ENCODE measurements around the gene GNG7.

GNG7 gene

DNA sequence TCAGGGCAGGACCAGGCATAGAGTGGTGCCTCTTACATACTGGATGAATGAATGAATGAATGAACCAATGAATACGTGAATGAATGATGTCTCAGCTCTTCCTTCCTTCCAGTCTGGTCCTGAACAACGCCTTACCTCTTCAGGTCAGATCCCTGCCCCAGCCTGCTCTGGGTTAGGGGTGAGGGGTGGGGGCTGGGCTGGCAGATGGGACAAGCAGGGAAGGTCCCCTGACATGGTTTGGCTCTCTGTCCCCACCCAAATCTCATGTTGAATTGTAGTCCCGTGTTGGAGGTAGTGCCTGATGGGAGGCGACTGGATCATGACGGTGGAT, 9.3 kb upstream of the GNG7 start:
- peaks cover 0 to 19% (median 17%) of the 10 kb centered on the region in 4 experiments for H3K4me1 ChIP-seq (ENCODE audit: control extremely low read depth in 1 of 4, control insufficient read depth in 4 of 4, insufficient read depth in 4 of 4, low read length in 3 of 4)
- CTCF ChIA-PET = interaction anchor here (1.0 kb wide), 1 partner anchor 15 kb away, joined by 3 read pairs; no protein-coding TSS in a partner anchor
- peaks cover 0 to 8% (median 5%) of the 10 kb centered on the region in 5 experiments for H3K9me3 ChIP-seq (ENCODE audit: control extremely low read depth in 1 of 5, control insufficient read depth in 4 of 5, insufficient read depth in 2 of 5, low read depth in 1 of 5, low read length in 4 of 5)
- 100% methylated on average over 3 of the region's 5 CpGs for WGBS (ENCODE audit: insufficient coverage)
- POLR2A ChIA-PET = interaction anchor here (1.2 kb wide), 1 partner anchor 27 kb away, joined by 4 read pairs; no protein-coding TSS in a partner anchor
- H3K27ac ChIP-seq (ENCODE audit: insufficient read depth in 1 of 2, low read depth in 1 of 2, low read length in 2 of 2, poor library complexity in 1 of 2, severe bottlenecking in 2 of 2) = no peak overlapping the region
- DNase-seq = no peak
- no peaks in the 10 kb centered on the region for H3K27me3 ChIP-seq (replicated peaks in 2 of 5; ENCODE audit: control insufficient read depth in 4 of 5, insufficient read depth in 5 of 5, low read length in 4 of 5)
- H3K36me3 ChIP-seq (ENCODE audit: control insufficient read depth in 4 of 4, insufficient read depth in 4 of 4, low read length in 3 of 4) = peaks cover 0 to 4% (median 0%) of the 10 kb centered on the region in 4 experiments
- H3K4me3 ChIP-seq (ENCODE audit: control insufficient read depth in 1 of 7, extremely low read depth in 1 of 7, insufficient read depth in 4 of 7, low read depth in 2 of 7, low read length in 6 of 7) = no peak overlapping the region

DNA sequence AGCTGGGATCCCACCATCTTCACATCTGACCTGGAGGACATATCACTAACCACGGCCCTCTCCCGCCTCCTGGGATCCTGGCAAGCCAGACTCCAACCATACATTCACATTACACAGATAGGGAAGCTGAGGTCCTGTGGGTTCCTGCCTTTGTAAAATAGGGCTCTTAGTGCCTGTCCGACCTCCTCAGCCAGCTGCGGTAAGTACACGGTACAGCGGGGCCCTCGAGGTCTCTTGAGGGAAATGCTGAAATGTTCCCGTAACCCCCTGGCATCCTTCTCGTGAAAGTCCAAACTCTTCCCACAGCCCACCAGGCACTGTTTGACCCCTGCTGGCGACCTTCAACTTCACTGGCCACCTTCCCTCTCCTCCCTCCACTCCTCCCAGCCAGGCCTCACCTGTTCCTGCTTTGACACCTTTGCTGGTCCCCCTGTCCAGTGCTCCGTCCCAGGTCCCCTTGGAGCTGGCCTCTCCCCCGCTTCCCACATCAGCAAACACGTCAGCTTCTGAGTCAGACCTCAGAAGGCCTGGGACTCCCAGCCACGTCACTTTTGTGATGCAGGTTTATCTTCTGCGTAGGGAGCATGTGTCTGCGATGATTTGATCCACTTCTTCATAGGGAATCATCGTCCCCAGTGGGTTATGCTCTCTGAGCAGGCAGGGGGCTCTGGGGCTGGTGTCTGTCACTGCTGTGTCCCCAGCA, 8.8 kb upstream of the GNG7 start:
- 73% methylated on average over 17 of the region's 17 CpGs for WGBS (ENCODE audit: insufficient coverage)
- Histone ChIP-seq H3K4me1 (ENCODE audit: control extremely low read depth in 1 of 4, control insufficient read depth in 4 of 4, insufficient read depth in 4 of 4, low read length in 3 of 4) (peaks cover 0 to 19% (median 17%) of the 10 kb centered on the region in 4 experiments), H3K9me3 (ENCODE audit: control extremely low read depth in 1 of 5, control insufficient read depth in 4 of 5, insufficient read depth in 2 of 5, low read depth in 1 of 5, low read length in 4 of 5) (peaks cover 0 to 8% (median 5%) of the 10 kb centered on the region in 5 experiments), H3K36me3 (ENCODE audit: control insufficient read depth in 4 of 4, insufficient read depth in 4 of 4, low read length in 3 of 4) (peaks cover 0 to 4% (median 0%) of the 10 kb centered on the region in 4 experiments), H3K27ac (ENCODE audit: insufficient read depth in 1 of 2, low read depth in 1 of 2, low read length in 2 of 2, poor library complexity in 1 of 2, severe bottlenecking in 2 of 2) (no peak overlapping the region), H3K27me3 (replicated peaks in 2 of 5; ENCODE audit: control insufficient read depth in 4 of 5, insufficient read depth in 5 of 5, low read length in 4 of 5) (no peaks in the 10 kb centered on the region), H3K4me3 (ENCODE audit: control insufficient read depth in 1 of 7, extremely low read depth in 1 of 7, insufficient read depth in 4 of 7, low read depth in 2 of 7, low read length in 6 of 7) (no peak overlapping the region)
- CTCF ChIA-PET = interaction anchor here (1.0 to 1.1 kb wide), 3 partner anchors 16 to 38 kb away, joined by 3 read pairs; no protein-coding TSS in a partner anchor
- DNase-seq = no peak
- POLR2A ChIA-PET = interaction anchor here (1.2 to 1.3 kb wide), 2 partner anchors 28 kb away, joined by 4 to 7 read pairs; no protein-coding TSS in a partner anchor

DNA sequence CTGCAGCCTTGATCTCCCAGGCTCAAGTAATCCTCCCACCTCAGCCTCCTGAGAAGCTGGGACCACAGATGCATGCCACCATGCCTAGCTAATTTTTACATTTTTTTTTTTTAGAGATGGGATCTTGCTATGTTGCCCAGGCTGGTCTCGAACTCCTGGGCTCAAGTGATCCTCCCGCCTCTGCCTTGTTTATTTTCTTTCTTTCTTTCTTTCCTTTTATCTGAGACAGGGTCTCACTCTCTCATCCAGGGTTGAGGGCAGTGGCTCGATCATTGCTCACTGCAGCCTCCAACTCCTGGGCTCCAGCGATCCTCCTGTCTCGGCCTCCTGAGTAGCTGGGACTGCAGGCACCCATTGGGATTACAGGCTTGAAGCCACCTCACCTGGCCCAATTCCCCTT, 3.8 kb upstream of the GNG7 start:
- ChIA-PET CTCF (interaction anchor here (1.0 to 2.6 kb wide), 3 partner anchors 11 to 32 kb away, joined by 3 to 5 read pairs (median 3); no protein-coding TSS in a partner anchor), POLR2A (interaction anchor here (0.7 kb wide), 1 partner anchor 11 kb away, joined by 3 read pairs; no protein-coding TSS in a partner anchor)
- Histone ChIP-seq H3K4me1 (ENCODE audit: control extremely low read depth in 1 of 4, control insufficient read depth in 4 of 4, insufficient read depth in 4 of 4, low read length in 3 of 4) (peaks cover 0 to 23% (median 20%) of the 10 kb centered on the region in 4 experiments), H3K27me3 (replicated peaks in 2 of 5; ENCODE audit: control insufficient read depth in 4 of 5, insufficient read depth in 5 of 5, low read length in 4 of 5) (no peaks in the 10 kb centered on the region), H3K36me3 (ENCODE audit: control insufficient read depth in 4 of 4, insufficient read depth in 4 of 4, low read length in 3 of 4) (no peaks in the 10 kb centered on the region), H3K9me3 (ENCODE audit: control extremely low read depth in 1 of 5, control insufficient read depth in 4 of 5, insufficient read depth in 2 of 5, low read depth in 1 of 5, low read length in 4 of 5) (no peaks in the 10 kb centered on the region), H3K27ac (ENCODE audit: insufficient read depth in 1 of 2, low read depth in 1 of 2, low read length in 2 of 2, poor library complexity in 1 of 2, severe bottlenecking in 2 of 2) (no peak overlapping the region), H3K4me3 (ENCODE audit: control insufficient read depth in 1 of 7, extremely low read depth in 1 of 7, insufficient read depth in 4 of 7, low read depth in 2 of 7, low read length in 6 of 7) (no peak overlapping the region)
- 100% methylated on average over 3 of the region's 5 CpGs for WGBS (ENCODE audit: insufficient coverage)
- no peak for DNase-seq

DNA sequence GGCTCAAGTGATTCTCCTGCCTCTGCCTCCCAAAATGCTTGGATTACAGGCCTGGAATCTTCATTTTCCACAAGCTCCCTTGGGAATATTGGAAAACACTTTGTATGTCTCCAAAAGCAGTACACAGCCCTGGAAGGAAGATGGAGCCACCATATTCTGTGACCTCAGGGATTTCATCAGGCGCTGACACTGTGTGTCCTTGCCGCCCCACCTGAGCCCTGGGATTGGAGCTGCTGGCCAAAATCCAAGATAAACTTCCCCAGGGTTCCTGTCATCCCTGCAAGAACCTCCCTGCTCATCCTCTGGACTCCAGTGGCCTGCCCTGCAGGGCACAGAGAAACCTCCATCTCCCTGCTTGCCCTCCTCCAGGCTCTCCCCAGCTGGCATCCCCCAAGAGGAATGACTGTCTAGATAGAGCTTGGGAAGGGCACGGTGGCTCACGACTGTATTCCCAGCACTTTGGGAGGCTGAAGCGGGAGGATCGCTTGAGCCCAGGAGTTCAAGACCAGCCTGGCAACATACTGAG, 1.3 kb upstream of the GNG7 start:
- Histone ChIP-seq H3K4me1 (ENCODE audit: control extremely low read depth in 1 of 4, control insufficient read depth in 4 of 4, insufficient read depth in 4 of 4, low read length in 3 of 4) (peaks cover 0 to 12% (median 11%) of the 10 kb centered on the region in 4 experiments), H3K4me3 (ENCODE audit: control insufficient read depth in 1 of 7, extremely low read depth in 1 of 7, insufficient read depth in 4 of 7, low read depth in 2 of 7, low read length in 6 of 7) (no peak overlapping the region), H3K27ac (ENCODE audit: insufficient read depth in 1 of 2, low read depth in 1 of 2, low read length in 2 of 2, poor library complexity in 1 of 2, severe bottlenecking in 2 of 2) (no peak overlapping the region), H3K9me3 (ENCODE audit: control extremely low read depth in 1 of 5, control insufficient read depth in 4 of 5, insufficient read depth in 2 of 5, low read depth in 1 of 5, low read length in 4 of 5) (no peaks in the 10 kb centered on the region), H3K27me3 (replicated peaks in 2 of 5; ENCODE audit: control insufficient read depth in 4 of 5, insufficient read depth in 5 of 5, low read length in 4 of 5) (no peaks in the 10 kb centered on the region), H3K36me3 (ENCODE audit: control insufficient read depth in 4 of 4, insufficient read depth in 4 of 4, low read length in 3 of 4) (no peaks in the 10 kb centered on the region)
- no peak for DNase-seq
- POLR2A ChIA-PET = no interaction called here
- 100% methylated on average over 6 of the region's 6 CpGs for WGBS (ENCODE audit: insufficient coverage)
- CTCF ChIA-PET = interaction anchor here (1.2 to 2.6 kb wide), 2 partner anchors 13 to 29 kb away, joined by 3 to 5 read pairs; no protein-coding TSS in a partner anchor

DNA sequence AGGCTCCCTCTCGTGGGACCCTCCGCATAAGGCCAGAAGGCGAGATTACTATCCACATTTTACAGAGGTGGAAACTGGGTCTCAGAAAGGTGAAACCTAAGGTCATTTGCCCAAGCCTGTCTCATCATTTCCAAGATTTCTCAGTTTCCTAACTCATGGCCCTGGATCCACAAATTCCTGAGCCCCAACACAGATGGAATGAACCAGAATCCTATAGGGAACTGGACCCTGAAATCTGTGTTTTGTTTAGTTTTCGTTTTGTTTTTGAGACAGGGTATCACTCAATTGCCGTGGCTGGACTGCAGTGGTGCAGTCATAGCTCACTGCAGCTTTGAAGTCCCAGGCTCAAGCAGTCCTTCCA, 563 bp upstream of the GNG7 start:
- peak overlapping the region in 2 of 7 experiments; percentile 29 to 35 for H3K4me3 ChIP-seq (ENCODE audit: control insufficient read depth in 1 of 7, extremely low read depth in 1 of 7, insufficient read depth in 4 of 7, low read depth in 2 of 7, low read length in 6 of 7)
- H3K27ac ChIP-seq (ENCODE audit: insufficient read depth in 1 of 2, low read depth in 1 of 2, low read length in 2 of 2, poor library complexity in 1 of 2, severe bottlenecking in 2 of 2) = no peak overlapping the region
- no peak for DNase-seq
- no peaks in the 10 kb centered on the region for H3K9me3 ChIP-seq (ENCODE audit: control extremely low read depth in 1 of 5, control insufficient read depth in 4 of 5, insufficient read depth in 2 of 5, low read depth in 1 of 5, low read length in 4 of 5)
- peaks cover 0 to 12% (median 11%) of the 10 kb centered on the region in 4 experiments for H3K4me1 ChIP-seq (ENCODE audit: control extremely low read depth in 1 of 4, control insufficient read depth in 4 of 4, insufficient read depth in 4 of 4, low read length in 3 of 4)
- POLR2A ChIA-PET = interaction anchor here (0.7 kb wide), 1 partner anchor 17 kb away, joined by 3 read pairs; no protein-coding TSS in a partner anchor
- no peaks in the 10 kb centered on the region for H3K36me3 ChIP-seq (ENCODE audit: control insufficient read depth in 4 of 4, insufficient read depth in 4 of 4, low read length in 3 of 4)
- WGBS (ENCODE audit: insufficient coverage) = 89% methylated on average over 4 of the region's 5 CpGs
- no peaks in the 10 kb centered on the region for H3K27me3 ChIP-seq (replicated peaks in 2 of 5; ENCODE audit: control insufficient read depth in 4 of 5, insufficient read depth in 5 of 5, low read length in 4 of 5)
- CTCF ChIA-PET = interaction anchor here (1.2 kb wide), 1 partner anchor 14 kb away, joined by 3 read pairs; no protein-coding TSS in a partner anchor

DNA sequence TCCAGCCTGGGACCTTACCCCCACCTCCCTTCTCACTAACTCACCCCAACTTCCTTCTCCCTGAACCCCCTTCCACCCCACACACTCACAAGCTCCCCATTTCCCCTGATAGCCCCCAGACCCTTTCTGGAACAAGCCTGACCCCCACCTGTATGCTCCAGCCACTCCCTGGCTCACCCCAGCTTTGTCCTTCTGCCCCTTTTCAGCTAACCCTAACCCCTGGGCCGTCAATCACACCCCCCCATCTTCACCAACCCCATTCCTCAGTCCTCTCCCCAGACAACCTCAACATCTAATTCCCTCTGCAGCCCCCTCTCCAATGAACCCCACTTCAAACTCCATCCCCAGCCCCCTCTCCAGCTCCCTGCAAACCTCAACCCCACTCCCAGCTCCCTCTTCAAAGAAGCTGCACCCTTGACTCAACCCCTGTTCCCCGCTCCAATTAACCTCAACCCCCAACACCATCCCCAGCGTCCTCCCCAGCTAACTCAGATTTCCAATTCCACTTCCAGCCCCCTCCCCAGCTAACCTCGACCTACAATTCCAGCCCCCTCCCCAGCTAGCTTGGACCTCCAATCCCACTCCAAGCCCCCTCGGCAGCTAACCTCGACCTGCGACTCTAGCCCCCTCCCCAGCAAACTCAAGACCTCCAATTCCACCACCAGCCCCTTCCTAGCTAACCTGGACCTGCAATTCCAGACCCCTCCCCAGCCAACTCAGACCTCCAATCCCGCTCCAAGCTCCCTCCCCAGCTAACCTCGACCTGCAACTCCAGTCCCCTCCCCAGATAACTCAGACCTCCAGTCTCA, 929 bp downstream of the GNG7 start:
- no peak for DNase-seq
- no peaks in the 10 kb centered on the region for H3K27me3 ChIP-seq (replicated peaks in 2 of 5; ENCODE audit: control insufficient read depth in 4 of 5, insufficient read depth in 5 of 5, low read length in 4 of 5)
- peak overlapping the region in 1 of 2 experiments; percentile 61 for H3K27ac ChIP-seq (ENCODE audit: insufficient read depth in 1 of 2, low read depth in 1 of 2, low read length in 2 of 2, poor library complexity in 1 of 2, severe bottlenecking in 2 of 2)
- H3K4me1 ChIP-seq (ENCODE audit: control extremely low read depth in 1 of 4, control insufficient read depth in 4 of 4, insufficient read depth in 4 of 4, low read length in 3 of 4) = peaks cover 0 to 12% (median 11%) of the 10 kb centered on the region in 4 experiments
- ChIA-PET CTCF (interaction anchor here (1.3 to 1.5 kb wide), 3 partner anchors 17 to 48 kb away, joined by 3 to 4 read pairs (median 4); no protein-coding TSS in a partner anchor), POLR2A (no interaction called here)
- peak overlapping the region in 6 of 7 experiments; percentile 65 to 84 (median 72) for H3K4me3 ChIP-seq (ENCODE audit: control insufficient read depth in 1 of 7, extremely low read depth in 1 of 7, insufficient read depth in 4 of 7, low read depth in 2 of 7, low read length in 6 of 7)
- no peaks in the 10 kb centered on the region for H3K36me3 ChIP-seq (ENCODE audit: control insufficient read depth in 4 of 4, insufficient read depth in 4 of 4, low read length in 3 of 4)
- 10% methylated on average over 9 of the region's 9 CpGs for WGBS (ENCODE audit: insufficient coverage)
- H3K9me3 ChIP-seq (ENCODE audit: control extremely low read depth in 1 of 5, control insufficient read depth in 4 of 5, insufficient read depth in 2 of 5, low read depth in 1 of 5, low read length in 4 of 5) = no peaks in the 10 kb centered on the region
